ENCODE measurements around the gene USP47.

The USP47 gene

GRCh38 chr11:11844272-11844671 lies 2.5 kb downstream of the USP47 start:
- TF ChIP-seq TARDBP (IDR thresholded peaks at IDR 0.05) (no peak), PKNOX1 (IDR thresholded peaks at IDR 0.05) (no peak), NFRKB (IDR thresholded peaks at IDR 0.05) (no peak), CTBP1 (IDR thresholded peaks at IDR 0.05; ENCODE audit: borderline replicate concordance) (no peak), HDGF (IDR thresholded peaks at IDR 0.05; ENCODE audit: borderline replicate concordance) (no peak), L3MBTL2 (conservative IDR thresholded peaks at IDR 0.05) (no peak), SUZ12 (IDR thresholded peaks at IDR 0.05) (no peak), ELF4 (IDR thresholded peaks at IDR 0.05) (no peak), BHLHE40 (IDR thresholded peaks at IDR 0.05; ENCODE audit: borderline replicate concordance) (no peak), SP1 (IDR thresholded peaks at IDR 0.05) (no peak), LEF1 (IDR thresholded peaks at IDR 0.05; ENCODE audit: borderline replicate concordance) (no peak), ZNF384 (IDR thresholded peaks at IDR 0.05) (no peak), ARNT (IDR thresholded peaks at IDR 0.05) (no peak), FOXK2 (IDR thresholded peaks at IDR 0.05) (no peak), FOXA1 (IDR thresholded peaks at IDR 0.05) (no peak), FOXM1 (IDR thresholded peaks at IDR 0.05; ENCODE audit: borderline replicate concordance) (no peak)
- CTCF ChIA-PET = interaction anchor here (0.7 kb wide), 1 partner anchor 626 kb away, joined by 3 read pairs; no protein-coding TSS in a partner anchor
- DNase-seq (ENCODE audit: extremely low spot score) = no peak
- POLR2A ChIA-PET = no interaction called here

GRCh38 chr11:11845071-11845470 lies 3.3 kb downstream of the USP47 start:
- POLR2A ChIA-PET = no interaction called here
- no peak for DNase-seq (ENCODE audit: extremely low spot score)
- no peak for TF ChIP-seq FOXA1 (IDR thresholded peaks at IDR 0.05)
- TF ChIP-seq ZNF384 (IDR thresholded peaks at IDR 0.05) = no peak
- no peak for TF ChIP-seq HDGF (IDR thresholded peaks at IDR 0.05; ENCODE audit: borderline replicate concordance)
- TF ChIP-seq FOXK2 (IDR thresholded peaks at IDR 0.05) = no peak
- no peak for TF ChIP-seq LEF1 (IDR thresholded peaks at IDR 0.05; ENCODE audit: borderline replicate concordance)
- TF ChIP-seq SP1 (IDR thresholded peaks at IDR 0.05) = no peak
- TF ChIP-seq TARDBP (IDR thresholded peaks at IDR 0.05) = no peak

GRCh38 chr11:11845551-11845950 lies 3.8 kb downstream of the USP47 start:
- ChIA-PET POLR2A (no interaction called here), CTCF (interaction anchor here (0.7 to 1.5 kb wide), 2 partner anchors 37 to 334 kb away, joined by 3 to 4 read pairs; no protein-coding TSS in a partner anchor)
- DNase-seq (ENCODE audit: extremely low spot score) = no peak
- no peak for TF ChIP-seq FOXA1 (IDR thresholded peaks at IDR 0.05)
- no peak for TF ChIP-seq BHLHE40 (IDR thresholded peaks at IDR 0.05; ENCODE audit: borderline replicate concordance)
- no peak for TF ChIP-seq ZNF384 (IDR thresholded peaks at IDR 0.05)

More at GRCh38 chr11:11845071-11845470, 3.3 kb downstream of the USP47 start:
- CTCF ChIA-PET = interaction anchor here (1.5 kb wide), 1 partner anchor 38 kb away, joined by 3 read pairs; no protein-coding TSS in a partner anchor

- ChIA-PET CTCF (no interaction called here), POLR2A (no interaction called here)
- no peak for DNase-seq (ENCODE audit: extremely low spot score)
- peak; percentile 46 for TF ChIP-seq PKNOX1 (IDR thresholded peaks at IDR 0.05)
- TF ChIP-seq CTBP1 (IDR thresholded peaks at IDR 0.05; ENCODE audit: borderline replicate concordance) = no peak
- TF ChIP-seq ZNF384 (IDR thresholded peaks at IDR 0.05) = peak; percentile 88
- TF ChIP-seq SP1 (IDR thresholded peaks at IDR 0.05) = no peak
- TF ChIP-seq HDGF (IDR thresholded peaks at IDR 0.05; ENCODE audit: borderline replicate concordance) = no peak
Observed at GRCh38 chr11:11847082-11847481, 5.3 kb downstream of the USP47 start.

- ChIA-PET POLR2A (interaction anchor here (2.5 kb wide), 1 partner anchor 7 kb away, joined by 15 read pairs; the partner anchor contains the start of gene USP47), CTCF (interaction anchor here (0.5 to 1.1 kb wide), 4 partner anchors 10 to 57 kb away, joined by 3 to 4 read pairs (median 3); no protein-coding TSS in a partner anchor)
- TF ChIP-seq FOXA1 (IDR thresholded peaks at IDR 0.05) = no peak
- no peak for TF ChIP-seq ARNT (IDR thresholded peaks at IDR 0.05)
- no peak for TF ChIP-seq ELF4 (IDR thresholded peaks at IDR 0.05)
- TF ChIP-seq NFRKB (IDR thresholded peaks at IDR 0.05) = no peak
- TF ChIP-seq TARDBP (IDR thresholded peaks at IDR 0.05) = no peak
- no peak for TF ChIP-seq L3MBTL2 (conservative IDR thresholded peaks at IDR 0.05)
- TF ChIP-seq ZNF384 (IDR thresholded peaks at IDR 0.05) = no peak
- no peak for TF ChIP-seq LEF1 (IDR thresholded peaks at IDR 0.05; ENCODE audit: borderline replicate concordance)
- no peak for TF ChIP-seq CTBP1 (IDR thresholded peaks at IDR 0.05; ENCODE audit: borderline replicate concordance)
- TF ChIP-seq HDGF (IDR thresholded peaks at IDR 0.05; ENCODE audit: borderline replicate concordance) = no peak
- TF ChIP-seq SUZ12 (IDR thresholded peaks at IDR 0.05) = no peak
- peak; percentile 45 for DNase-seq (ENCODE audit: extremely low spot score)
Observed at GRCh38 chr11:11848891-11849746, 7.3 kb downstream of the USP47 start.

- DNase-seq (ENCODE audit: extremely low spot score) = no peak
- TF ChIP-seq FOXM1 (IDR thresholded peaks at IDR 0.05; ENCODE audit: borderline replicate concordance) = no peak
- TF ChIP-seq ZNF384 (IDR thresholded peaks at IDR 0.05) = no peak
- TF ChIP-seq L3MBTL2 (conservative IDR thresholded peaks at IDR 0.05) = no peak
- no peak for TF ChIP-seq FOXK2 (IDR thresholded peaks at IDR 0.05)
- TF ChIP-seq PKNOX1 (IDR thresholded peaks at IDR 0.05) = no peak
- TF ChIP-seq CTBP1 (IDR thresholded peaks at IDR 0.05; ENCODE audit: borderline replicate concordance) = no peak
- no peak for TF ChIP-seq LEF1 (IDR thresholded peaks at IDR 0.05; ENCODE audit: borderline replicate concordance)
- no peak for TF ChIP-seq SUZ12 (IDR thresholded peaks at IDR 0.05)
- no peak for TF ChIP-seq ARNT (IDR thresholded peaks at IDR 0.05)
- TF ChIP-seq NFRKB (IDR thresholded peaks at IDR 0.05) = no peak
- TF ChIP-seq HDGF (IDR thresholded peaks at IDR 0.05; ENCODE audit: borderline replicate concordance) = no peak
- TF ChIP-seq BHLHE40 (IDR thresholded peaks at IDR 0.05; ENCODE audit: borderline replicate concordance) = no peak
- no peak for TF ChIP-seq ELF4 (IDR thresholded peaks at IDR 0.05)
- no peak for TF ChIP-seq FOXA1 (IDR thresholded peaks at IDR 0.05)
- TF ChIP-seq SP1 (IDR thresholded peaks at IDR 0.05) = no peak
- ChIA-PET POLR2A (interaction anchor here (2.5 kb wide), 1 partner anchor 9 kb away, joined by 15 read pairs; the partner anchor contains the start of gene USP47), CTCF (interaction anchor here (0.8 kb wide), 1 partner anchor 10 kb away, joined by 3 read pairs; no protein-coding TSS in a partner anchor)
Observed at GRCh38 chr11:11850668-11851067, 8.9 kb downstream of the USP47 start.
